A673 (cell line): ENCODE data around the gene GALNT10. TPM values are rescaled to one million over a fixed set of nuclear protein-coding genes. Genes with fewer than 3 reads are reported as not detected.

Source experiments
- BruUV-seq: library from RNA; stranded (reverse); fragments of 400-500 nt; replicated peaks from 2 replicates; lab custom pipeline; 2021; lab: Mats Ljungman, UMichigan
- CTCF ChIA-PET: fragments of 300-600 bp; sonication (Branson Sonifier 250); formaldehyde crosslinking; loops from one replicate; lab custom pipeline; 2022; ENCODE audit warnings: antibody characterized with exemption; lab: Charles Lee
- POLR2A ChIA-PET: fragments of 300-600 bp; sonication (Branson Sonifier 250); formaldehyde crosslinking; loops from one replicate; lab custom pipeline; 2022; ENCODE audit warnings: antibody characterized with exemption; ENCODE audit not compliant: low non-redundant PET; lab: Charles Lee
- DNase-seq: peaks from one replicate; pipeline ENCODE4 v3.0.0-alpha.2; 2015; ENCODE audit warnings: low spot score
- H3K27ac ChIP-seq: fragments of 200-600 bp; sonication (generic); 2 replicates; pipeline ENCODE4 v1.5.1; 2016; ENCODE audit warnings: mixed run types, low read depth, mild to moderate bottlenecking, mixed read lengths, antibody characterized with exemption, low read length; ENCODE audit not compliant: poor library complexity, severe bottlenecking
- H3K27me3 ChIP-seq: fragments of 200-600 bp; sonication (generic); replicated peaks from 2 replicates; pipeline ENCODE4 v1.6.1; 2017; ENCODE audit warnings: mixed run types, low read depth, mild to moderate bottlenecking, mixed read lengths, antibody characterized with exemption, low read length; ENCODE audit not compliant: insufficient read depth, poor library complexity
- H3K36me3 ChIP-seq: fragments of 200-600 bp; sonication (generic); 2 replicates; pipeline ENCODE4 v1.6.1; 2016; ENCODE audit warnings: mixed run types, mild to moderate bottlenecking, mixed read lengths, antibody characterized with exemption, low read length; ENCODE audit not compliant: insufficient read depth, poor library complexity, severe bottlenecking
- H3K4me1 ChIP-seq: fragments of 200-600 bp; sonication (generic); 2 replicates; pipeline ENCODE4 v1.6.1; 2017; ENCODE audit warnings: mixed run types, mild to moderate bottlenecking, mixed read lengths, antibody characterized with exemption, low read length; ENCODE audit not compliant: insufficient read depth, poor library complexity, severe bottlenecking
- H3K4me3 ChIP-seq: fragments of 200-600 bp; sonication (generic); 2 replicates; pipeline ENCODE4 v1.5.1; 2016; ENCODE audit warnings: low read depth, mixed run types, mild to moderate bottlenecking, mixed read lengths, low read length; ENCODE audit not compliant: poor library complexity, severe bottlenecking
- H3K9me3 ChIP-seq: fragments of 200-600 bp; sonication (generic); 2 replicates; pipeline ENCODE4 v1.6.1; 2016; ENCODE audit warnings: mixed run types, low read depth, mild to moderate bottlenecking, mixed read lengths, antibody characterized with exemption, low read length; ENCODE audit not compliant: poor library complexity, severe bottlenecking
- EZH2 ChIP-seq: fragments of 200-600 bp; sonication (generic); IDR thresholded peaks from 2 replicates; pipeline ENCODE4 v1.6.1; 2017; ENCODE audit warnings: borderline replicate concordance, low read depth, mild to moderate bottlenecking, mixed read lengths, antibody characterized with exemption, low read length; ENCODE audit not compliant: poor library complexity, severe bottlenecking
- intact Hi-C: fragments of 100-400 bp; cut with micrococcal nuclease; formaldehyde crosslinking; loops from one replicate; pipeline ENCODE4 v1.10.0; 2022; ENCODE audit not compliant: unreplicated experiment
- total RNA-seq: library from RNA; stranded (reverse); gene quantifications from 2 replicates; pipeline ENCODE4 v1.2.3, GENCODE V29; 2021
- TF ChIP-seq, protein P1 (sequence below): fragments of 300-800, 200-600 bp; sonication (generic); conservative IDR thresholded peaks from 2 replicates; pipeline ENCODE4 v1.5.1; 2017; ENCODE audit warnings: low read depth, mild to moderate bottlenecking, antibody characterized with exemption, low read length, moderate library complexity, mixed read lengths

GALNT10 gene
- total RNA-seq, 1 experiment from 2014 or later, result 17.9 TPM

DNA sequence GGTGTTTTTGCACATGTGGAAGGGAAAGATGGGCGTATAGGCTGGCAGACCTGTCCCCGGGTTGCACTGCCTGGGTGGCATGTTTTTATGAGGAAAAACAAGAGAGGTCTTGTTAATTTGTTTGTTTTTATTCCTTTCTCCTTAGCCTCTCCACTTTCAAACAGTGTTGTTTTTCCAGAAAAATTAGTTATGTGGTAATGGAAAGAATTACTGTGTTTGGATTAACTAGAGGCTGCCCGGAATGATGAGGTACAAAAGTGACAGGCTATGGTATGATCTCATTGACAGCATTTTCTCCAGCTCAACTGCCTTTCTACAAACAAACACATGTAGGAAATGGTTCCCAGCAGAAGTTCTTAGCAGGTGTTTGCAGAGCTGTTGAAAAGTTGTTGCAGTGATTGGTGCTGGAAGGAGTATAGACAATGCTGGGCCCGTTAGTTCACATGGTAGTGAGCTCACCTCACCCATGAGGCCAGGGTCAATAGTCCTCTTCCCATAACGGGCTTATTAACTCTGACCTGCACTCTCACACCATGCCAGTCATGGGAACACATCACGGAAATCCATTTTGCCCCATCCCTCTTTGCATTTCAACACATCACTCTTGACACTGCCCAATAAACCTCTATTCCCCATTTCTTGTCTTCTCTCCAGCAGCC is 144.0 kb downstream of the GALNT10 start:
- TF ChIP-seq, protein P1, sequence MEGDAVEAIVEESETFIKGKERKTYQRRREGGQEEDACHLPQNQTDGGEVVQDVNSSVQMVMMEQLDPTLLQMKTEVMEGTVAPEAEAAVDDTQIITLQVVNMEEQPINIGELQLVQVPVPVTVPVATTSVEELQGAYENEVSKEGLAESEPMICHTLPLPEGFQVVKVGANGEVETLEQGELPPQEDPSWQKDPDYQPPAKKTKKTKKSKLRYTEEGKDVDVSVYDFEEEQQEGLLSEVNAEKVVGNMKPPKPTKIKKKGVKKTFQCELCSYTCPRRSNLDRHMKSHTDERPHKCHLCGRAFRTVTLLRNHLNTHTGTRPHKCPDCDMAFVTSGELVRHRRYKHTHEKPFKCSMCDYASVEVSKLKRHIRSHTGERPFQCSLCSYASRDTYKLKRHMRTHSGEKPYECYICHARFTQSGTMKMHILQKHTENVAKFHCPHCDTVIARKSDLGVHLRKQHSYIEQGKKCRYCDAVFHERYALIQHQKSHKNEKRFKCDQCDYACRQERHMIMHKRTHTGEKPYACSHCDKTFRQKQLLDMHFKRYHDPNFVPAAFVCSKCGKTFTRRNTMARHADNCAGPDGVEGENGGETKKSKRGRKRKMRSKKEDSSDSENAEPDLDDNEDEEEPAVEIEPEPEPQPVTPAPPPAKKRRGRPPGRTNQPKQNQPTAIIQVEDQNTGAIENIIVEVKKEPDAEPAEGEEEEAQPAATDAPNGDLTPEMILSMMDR, result no peak
- no peak for TF ChIP-seq EZH2
- ChIA-PET CTCF (no interaction called here), POLR2A (no interaction called here)
- H3K9me3 ChIP-seq, result no peaks in the 10 kb centered on the region
- no peaks in the 10 kb centered on the region for H3K4me1 ChIP-seq
- no peak overlapping the region for H3K4me3 ChIP-seq
- H3K36me3 ChIP-seq, result no peaks in the 10 kb centered on the region
- no peaks in the 10 kb centered on the region for H3K27me3 ChIP-seq
- BruUV-seq, result no TSS peak
- intact Hi-C loops, result no loop called here
- no peak for DNase-seq
- no peak overlapping the region for H3K27ac ChIP-seq

DNA sequence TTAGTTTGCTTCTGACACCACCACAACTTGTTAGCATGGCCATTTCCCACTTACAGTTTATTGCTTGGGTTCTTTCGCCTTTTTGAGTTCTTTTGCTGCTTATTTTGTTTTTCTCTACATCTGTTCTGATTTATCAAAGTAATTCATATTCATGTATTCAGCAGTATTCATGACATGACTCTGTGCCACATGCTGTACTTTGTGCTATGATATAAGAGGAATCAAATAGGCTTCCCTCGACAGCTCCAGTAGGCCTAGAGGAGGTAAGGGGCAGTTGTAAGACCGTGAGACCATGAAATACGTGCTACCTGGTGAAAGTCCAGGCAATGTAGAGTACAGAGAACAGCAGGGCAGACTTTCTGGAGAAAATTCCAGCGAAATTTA is 144.5 kb downstream of the GALNT10 start:
- intact Hi-C loops, result no loop called here
- ChIA-PET CTCF (no interaction called here), POLR2A (no interaction called here)
- no peak for DNase-seq
- no TSS peak for BruUV-seq
- no peaks in the 10 kb centered on the region for H3K4me1 ChIP-seq
- no peaks in the 10 kb centered on the region for H3K9me3 ChIP-seq
- H3K4me3 ChIP-seq, result no peak overlapping the region
- no peak overlapping the region for H3K27ac ChIP-seq
- H3K27me3 ChIP-seq, result no peaks in the 10 kb centered on the region
- H3K36me3 ChIP-seq, result no peaks in the 10 kb centered on the region
- TF ChIP-seq, protein P1, result no peak

DNA sequence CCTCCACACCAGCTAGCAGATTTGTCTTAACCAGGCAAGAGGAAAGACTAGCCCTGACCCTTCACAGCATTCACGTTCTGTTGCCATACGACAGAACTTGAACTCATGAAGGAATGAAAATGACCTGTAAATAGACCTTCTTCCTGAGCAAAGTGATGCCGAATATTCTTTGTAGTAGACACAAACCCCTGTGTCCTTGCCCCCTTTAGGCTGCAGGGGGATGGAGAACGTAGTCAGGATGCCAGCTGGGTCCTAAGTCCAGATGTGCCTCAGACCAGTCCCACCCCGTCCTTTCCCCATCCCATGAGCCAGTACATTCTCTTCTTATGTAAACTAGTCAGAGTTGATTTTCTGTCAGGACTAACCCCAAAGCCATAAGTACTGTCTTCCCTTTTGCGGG is 151.1 kb downstream of the GALNT10 start:
- no peak for DNase-seq
- Histone ChIP-seq H3K4me1 (no peaks in the 10 kb centered on the region), H3K9me3 (no peaks in the 10 kb centered on the region), H3K36me3 (no peaks in the 10 kb centered on the region), H3K27ac (no peak overlapping the region), H3K27me3 (no peaks in the 10 kb centered on the region), H3K4me3 (no peak overlapping the region)
- intact Hi-C loops, result no loop called here
- ChIA-PET CTCF (no interaction called here), POLR2A (no interaction called here)
- no peak for TF ChIP-seq EZH2
- TF ChIP-seq, protein P1, result no peak
- BruUV-seq, result no TSS peak
